HL-60 (cell line): ENCODE measurements around the gene NEK10.

ENCODE experiments used
- DNase-seq, 2 experiments: peaks; one replicate each; pipeline ENCODE4 v3.0.0-alpha.2; 2010 to 2020; ENCODE audit warnings: low read depth in 1 of 2, low spot score in 1 of 2
- H3K27ac ChIP-seq: fragments of 250-450 bp; sonication (Bioruptor Pico); replicated peaks from 2 replicates; pipeline ENCODE4 v1.5.1; 2020; ENCODE audit warnings: mild to moderate bottlenecking, moderate library complexity
- H3K27me3 ChIP-seq: fragments of 250-450 bp; sonication (Bioruptor Pico); 2 replicates; pipeline ENCODE4 v1.5.1; 2021; ENCODE audit warnings: mild to moderate bottlenecking, moderate library complexity; ENCODE audit not compliant: insufficient read depth, poor library complexity, severe bottlenecking
- H3K4me3 ChIP-seq: replicated peaks from 2 replicates; pipeline ENCODE4 v1.5.1; 2011; ENCODE audit warnings: mild to moderate bottlenecking, control low read depth, low read length; ENCODE audit not compliant: insufficient read depth
- GABPA ChIP-seq: IDR thresholded peaks from 2 replicates; pipeline ENCODE4 v1.6.1; 2012; ENCODE audit warnings: low read depth
- POLR2AphosphoS5 ChIP-seq: IDR thresholded peaks from 2 replicates; pipeline ENCODE4 v1.6.1; 2012; ENCODE audit warnings: low read depth
- SPI1 ChIP-seq: IDR thresholded peaks from 2 replicates; pipeline ENCODE4 v1.6.1; 2012; ENCODE audit warnings: low read depth, mild to moderate bottlenecking, borderline replicate concordance
- TF ChIP-seq, protein P1 (sequence below): IDR thresholded peaks from 2 replicates; pipeline ENCODE4 v1.6.1; 2012; ENCODE audit warnings: low read depth; ENCODE audit not compliant: insufficient replicate concordance
- TF ChIP-seq, protein P2 (sequence below): IDR thresholded peaks from one replicate; pipeline ENCODE4 v1.5.1; 2011; ENCODE audit warnings: low read length, control low read depth, inconsistent platforms; ENCODE audit not compliant: insufficient read depth

NEK10 gene

DNA sequence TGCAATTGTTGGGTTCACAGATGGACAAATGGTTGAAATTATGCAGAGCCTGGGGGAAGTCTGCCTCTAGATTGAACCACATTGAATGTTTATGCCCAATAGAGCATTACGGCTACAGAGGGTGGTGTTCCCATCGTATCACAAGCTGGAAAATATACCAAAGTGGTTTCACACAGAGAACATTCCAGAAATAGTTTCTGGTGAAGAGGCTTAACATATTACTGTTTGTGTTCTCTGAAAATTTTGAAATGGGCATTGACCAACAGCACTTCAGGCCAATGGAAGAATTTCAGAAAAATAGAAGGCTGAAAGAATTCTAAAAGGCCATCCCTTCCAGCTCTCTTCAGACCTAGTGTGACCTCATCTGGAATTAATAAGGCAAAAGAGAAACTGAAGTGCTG, 203.9 kb downstream of the NEK10 start:
- H3K4me3 ChIP-seq = no peak overlapping the region
- no peak overlapping the region for H3K27ac ChIP-seq
- TF ChIP-seq, protein P1, sequence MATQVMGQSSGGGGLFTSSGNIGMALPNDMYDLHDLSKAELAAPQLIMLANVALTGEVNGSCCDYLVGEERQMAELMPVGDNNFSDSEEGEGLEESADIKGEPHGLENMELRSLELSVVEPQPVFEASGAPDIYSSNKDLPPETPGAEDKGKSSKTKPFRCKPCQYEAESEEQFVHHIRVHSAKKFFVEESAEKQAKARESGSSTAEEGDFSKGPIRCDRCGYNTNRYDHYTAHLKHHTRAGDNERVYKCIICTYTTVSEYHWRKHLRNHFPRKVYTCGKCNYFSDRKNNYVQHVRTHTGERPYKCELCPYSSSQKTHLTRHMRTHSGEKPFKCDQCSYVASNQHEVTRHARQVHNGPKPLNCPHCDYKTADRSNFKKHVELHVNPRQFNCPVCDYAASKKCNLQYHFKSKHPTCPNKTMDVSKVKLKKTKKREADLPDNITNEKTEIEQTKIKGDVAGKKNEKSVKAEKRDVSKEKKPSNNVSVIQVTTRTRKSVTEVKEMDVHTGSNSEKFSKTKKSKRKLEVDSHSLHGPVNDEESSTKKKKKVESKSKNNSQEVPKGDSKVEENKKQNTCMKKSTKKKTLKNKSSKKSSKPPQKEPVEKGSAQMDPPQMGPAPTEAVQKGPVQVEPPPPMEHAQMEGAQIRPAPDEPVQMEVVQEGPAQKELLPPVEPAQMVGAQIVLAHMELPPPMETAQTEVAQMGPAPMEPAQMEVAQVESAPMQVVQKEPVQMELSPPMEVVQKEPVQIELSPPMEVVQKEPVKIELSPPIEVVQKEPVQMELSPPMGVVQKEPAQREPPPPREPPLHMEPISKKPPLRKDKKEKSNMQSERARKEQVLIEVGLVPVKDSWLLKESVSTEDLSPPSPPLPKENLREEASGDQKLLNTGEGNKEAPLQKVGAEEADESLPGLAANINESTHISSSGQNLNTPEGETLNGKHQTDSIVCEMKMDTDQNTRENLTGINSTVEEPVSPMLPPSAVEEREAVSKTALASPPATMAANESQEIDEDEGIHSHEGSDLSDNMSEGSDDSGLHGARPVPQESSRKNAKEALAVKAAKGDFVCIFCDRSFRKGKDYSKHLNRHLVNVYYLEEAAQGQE = no peak
- no peak for TF ChIP-seq GABPA
- TF ChIP-seq SPI1 = no peak
- TF ChIP-seq, protein P2, sequence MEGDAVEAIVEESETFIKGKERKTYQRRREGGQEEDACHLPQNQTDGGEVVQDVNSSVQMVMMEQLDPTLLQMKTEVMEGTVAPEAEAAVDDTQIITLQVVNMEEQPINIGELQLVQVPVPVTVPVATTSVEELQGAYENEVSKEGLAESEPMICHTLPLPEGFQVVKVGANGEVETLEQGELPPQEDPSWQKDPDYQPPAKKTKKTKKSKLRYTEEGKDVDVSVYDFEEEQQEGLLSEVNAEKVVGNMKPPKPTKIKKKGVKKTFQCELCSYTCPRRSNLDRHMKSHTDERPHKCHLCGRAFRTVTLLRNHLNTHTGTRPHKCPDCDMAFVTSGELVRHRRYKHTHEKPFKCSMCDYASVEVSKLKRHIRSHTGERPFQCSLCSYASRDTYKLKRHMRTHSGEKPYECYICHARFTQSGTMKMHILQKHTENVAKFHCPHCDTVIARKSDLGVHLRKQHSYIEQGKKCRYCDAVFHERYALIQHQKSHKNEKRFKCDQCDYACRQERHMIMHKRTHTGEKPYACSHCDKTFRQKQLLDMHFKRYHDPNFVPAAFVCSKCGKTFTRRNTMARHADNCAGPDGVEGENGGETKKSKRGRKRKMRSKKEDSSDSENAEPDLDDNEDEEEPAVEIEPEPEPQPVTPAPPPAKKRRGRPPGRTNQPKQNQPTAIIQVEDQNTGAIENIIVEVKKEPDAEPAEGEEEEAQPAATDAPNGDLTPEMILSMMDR = no peak
- no peak for TF ChIP-seq POLR2AphosphoS5
- no peaks in the 10 kb centered on the region for H3K27me3 ChIP-seq
- no peak for DNase-seq

- no peak for DNase-seq
- Histone ChIP-seq H3K27me3 (no peaks in the 10 kb centered on the region), H3K4me3 (no peak overlapping the region), H3K27ac (no peak overlapping the region)
- no peak for TF ChIP-seq POLR2AphosphoS5
- TF ChIP-seq, protein P2 = no peak
- no peak for TF ChIP-seq GABPA
- TF ChIP-seq, protein P1 = no peak
- TF ChIP-seq SPI1 = no peak
Observed at GRCh38 chr3:27160779-27161287, 208.3 kb downstream of the NEK10 start.

DNA sequence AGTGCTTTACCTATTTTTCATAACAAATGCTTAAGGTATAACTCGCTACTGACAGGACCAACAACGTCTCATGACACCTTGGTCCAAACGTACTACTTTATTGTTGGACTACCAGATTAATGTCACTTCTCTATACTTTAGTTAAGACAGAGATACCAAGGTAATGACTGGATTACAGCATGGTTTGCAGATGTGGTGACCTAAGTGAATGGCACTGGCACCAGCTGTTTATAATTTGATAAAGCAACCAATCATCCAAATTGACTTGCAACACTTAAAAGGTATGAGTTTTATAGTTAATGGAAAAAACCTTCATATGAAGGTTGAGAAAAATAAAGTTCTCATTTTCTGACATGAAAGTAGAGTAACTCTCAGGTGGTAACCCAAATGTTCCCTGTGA, 209.0 kb downstream of the NEK10 start:
- no peak for TF ChIP-seq POLR2AphosphoS5
- TF ChIP-seq SPI1 = no peak
- TF ChIP-seq GABPA = no peak
- TF ChIP-seq, protein P1 = no peak
- TF ChIP-seq, protein P2 = no peak
- no peak for DNase-seq
- H3K4me3 ChIP-seq = no peak overlapping the region
- H3K27ac ChIP-seq = no peak overlapping the region
- H3K27me3 ChIP-seq = no peaks in the 10 kb centered on the region
